Neuronal stem cell (in vitro differentiated cells): ENCODE data around the gene RAB13.

Experiments
- DNase-seq: peaks from one replicate; pipeline ENCODE4 v3.0.0-alpha.2; 2013; ENCODE audit warnings: low spot score
- H2AFZ ChIP-seq: one replicate; pipeline ENCODE4 v1.6.1; 2013; ENCODE audit warnings: mild to moderate bottlenecking, low read length, inconsistent platforms
- H2AK5ac ChIP-seq: 2 replicates; pipeline ENCODE4 v1.6.1; 2013; ENCODE audit warnings: low read depth, mild to moderate bottlenecking, inconsistent platforms, low read length, moderate library complexity, mixed read lengths
- H2BK120ac ChIP-seq: 2 replicates; pipeline ENCODE4 v1.6.1; 2013; ENCODE audit warnings: low read depth, mild to moderate bottlenecking, inconsistent platforms, low read length, moderate library complexity, mixed read lengths
- H2BK12ac ChIP-seq: one replicate; pipeline ENCODE4 v1.6.1; 2013; ENCODE audit warnings: low read length, inconsistent platforms
- H2BK15ac ChIP-seq: 2 replicates; pipeline ENCODE4 v1.6.1; 2013; ENCODE audit warnings: mild to moderate bottlenecking, low read length, inconsistent platforms, mixed read lengths
- H2BK5ac ChIP-seq: one replicate; pipeline ENCODE4 v1.6.1; 2013; ENCODE audit warnings: inconsistent platforms, mild to moderate bottlenecking, low read length, moderate library complexity
- H3K14ac ChIP-seq: one replicate; pipeline ENCODE4 v1.6.1; 2013; ENCODE audit warnings: low read length, inconsistent platforms
- H3K18ac ChIP-seq: 2 replicates; pipeline ENCODE4 v1.6.1; 2013; ENCODE audit warnings: low read length, inconsistent platforms
- H3K23ac ChIP-seq: 2 replicates; pipeline ENCODE4 v1.6.1; 2013; ENCODE audit warnings: low read depth, mild to moderate bottlenecking, mixed read lengths, low read length, inconsistent platforms; ENCODE audit not compliant: poor library complexity
- H3K27ac ChIP-seq: replicated peaks from 3 replicates; pipeline ENCODE4 v1.5.1; 2013; ENCODE audit warnings: low read length, inconsistent platforms
- H3K27me3 ChIP-seq, 3 experiments: 2 replicates each; pipeline ENCODE4 v1.6.1; 2013; ENCODE audit warnings: low read length in 3 of 3, mild to moderate bottlenecking in 2 of 3, inconsistent platforms in 1 of 3, low read depth in 1 of 3, mixed read lengths in 1 of 3, moderate library complexity in 1 of 3; ENCODE audit not compliant: control insufficient read depth in 3 of 3, insufficient read depth in 3 of 3
- H3K36me3 ChIP-seq, 2 donors: replicated peaks in 1 of 2; 2 replicates each; pipeline ENCODE4 v1.6.1; 2013; ENCODE audit warnings: low read length in 2 of 2; ENCODE audit not compliant: control insufficient read depth in 2 of 2, insufficient read depth in 2 of 2
- H3K4ac ChIP-seq: 2 replicates; pipeline ENCODE4 v1.6.1; 2013; ENCODE audit warnings: inconsistent platforms, mild to moderate bottlenecking, low read length, moderate library complexity
- H3K4me1 ChIP-seq, 2 donors: 1 replicate in 1 of 2; 2 replicates in 1 of 2; pipeline ENCODE4 v1.6.1; 2013; ENCODE audit warnings: low read length in 2 of 2, low read depth in 1 of 2; ENCODE audit not compliant: control insufficient read depth in 2 of 2, insufficient read depth in 1 of 2
- H3K4me2 ChIP-seq: one replicate; pipeline ENCODE4 v1.6.1; 2013; ENCODE audit warnings: mild to moderate bottlenecking, low read length, inconsistent platforms; ENCODE audit not compliant: insufficient read depth, poor library complexity, severe bottlenecking
- H3K4me3 ChIP-seq, 2 donors: 2 replicates each; pipeline ENCODE4 v1.5.1; 2013; ENCODE audit warnings: low read length in 2 of 2, mild to moderate bottlenecking in 2 of 2, inconsistent platforms in 1 of 2, moderate library complexity in 1 of 2
- H3K79me1 ChIP-seq: one replicate; pipeline ENCODE4 v1.6.1; 2013; ENCODE audit warnings: low read depth, mild to moderate bottlenecking, inconsistent platforms, low read length, moderate library complexity
- H3K9ac ChIP-seq: one replicate; pipeline ENCODE4 v1.6.1; 2013; ENCODE audit warnings: mild to moderate bottlenecking, low read depth, low read length, inconsistent platforms; ENCODE audit not compliant: poor library complexity
- H3K9me3 ChIP-seq, 2 donors: replicated peaks in 1 of 2; 2 replicates each; pipeline versions ENCODE3 to v1.6.1; 2013; ENCODE audit warnings: low read length in 2 of 2, mild to moderate bottlenecking in 2 of 2, inconsistent platforms in 1 of 2, low read depth in 1 of 2, mixed read lengths in 1 of 2, moderate library complexity in 1 of 2; ENCODE audit not compliant: control insufficient read depth in 2 of 2, insufficient read depth in 1 of 2
- H4K8ac ChIP-seq: one replicate; pipeline ENCODE4 v1.6.1; 2013; ENCODE audit warnings: low read depth, mild to moderate bottlenecking, inconsistent platforms, low read length, moderate library complexity
- H4K91ac ChIP-seq: one replicate; pipeline ENCODE4 v1.6.1; 2013; ENCODE audit warnings: low read length, low read depth, mild to moderate bottlenecking, inconsistent platforms; ENCODE audit not compliant: poor library complexity
- WGBS, 2 donors: extraction: QIAGEN DNeasy Blood & Tissue Kit; methylation state at CpG; one replicate each; pipeline ENCODE4 v1.1.7; 2013; ENCODE audit warnings: missing lambda C conversion rate in 2 of 2, mixed read lengths in 1 of 2; ENCODE audit not compliant: insufficient read length in 2 of 2, insufficient replicate concordance in 1 of 2; ENCODE audit errors: extremely low coverage in 2 of 2; 5-methylcytosine and 5-hydroxymethylcytosine counted together

The RAB13 gene

DNA sequence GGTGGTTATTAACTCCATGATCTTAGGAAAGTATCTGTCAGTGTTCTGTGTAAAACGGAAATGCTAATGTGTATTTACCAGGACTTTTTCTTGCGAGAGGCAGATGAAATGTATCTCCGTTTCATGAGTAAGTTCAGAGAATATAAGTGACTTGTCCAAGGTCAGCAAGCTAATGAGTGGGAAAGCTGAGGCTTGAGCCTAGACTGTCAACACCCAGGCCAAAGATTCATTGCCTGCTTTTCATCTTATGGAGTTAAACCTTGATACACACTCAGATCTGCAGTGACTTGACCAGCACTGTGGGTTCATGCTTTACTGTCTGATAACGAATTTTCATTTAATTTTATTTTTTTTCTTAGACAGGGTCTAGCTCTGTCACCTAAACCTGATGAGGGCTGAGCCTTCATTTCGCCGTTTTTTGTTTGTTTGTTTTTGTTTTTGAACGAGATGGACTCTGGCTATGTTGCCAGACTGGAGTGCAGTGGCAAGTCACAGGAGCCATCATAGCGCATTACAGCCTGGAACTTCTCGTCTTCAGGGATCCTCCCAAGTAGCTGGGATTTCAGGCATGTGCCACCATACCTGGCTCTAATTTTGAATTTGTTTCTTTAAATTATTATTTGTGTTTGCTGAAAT is 7.7 kb downstream of the RAB13 start:
- peaks cover 3% of the 10 kb centered on the region for H3K79me1 ChIP-seq
- H3K4ac ChIP-seq, result no peak overlapping the region
- H2BK15ac ChIP-seq, result no peak overlapping the region
- no peaks in the 10 kb centered on the region for H3K9me3 ChIP-seq
- H3K23ac ChIP-seq, result no peak overlapping the region
- H2BK120ac ChIP-seq, result no peak overlapping the region
- DNase-seq, result no peak
- H2AK5ac ChIP-seq, result no peak overlapping the region
- peak overlapping the region; percentile 94 for H2AFZ ChIP-seq
- H3K36me3 ChIP-seq, result peaks cover 20 to 74% of the 10 kb centered on the region in 2 donors
- no peaks in the 10 kb centered on the region for H3K27me3 ChIP-seq
- H2BK12ac ChIP-seq, result no peak overlapping the region
- H3K14ac ChIP-seq, result no peak overlapping the region
- H4K91ac ChIP-seq, result no peak overlapping the region
- H3K27ac ChIP-seq, result no peak overlapping the region
- WGBS, 2 donors, result no CpG with 5 or more reads among the region's 9 CpGs
- no peak overlapping the region for H3K18ac ChIP-seq
- peak overlapping the region in 1 of 2 donors; percentile 94 for H3K4me3 ChIP-seq
- H3K9ac ChIP-seq, result no peak overlapping the region
- no peak overlapping the region for H4K8ac ChIP-seq
- H3K4me2 ChIP-seq, result no peak overlapping the region
- peaks cover 2 to 10% of the 10 kb centered on the region in 2 donors for H3K4me1 ChIP-seq
- H2BK5ac ChIP-seq, result no peak overlapping the region

DNA sequence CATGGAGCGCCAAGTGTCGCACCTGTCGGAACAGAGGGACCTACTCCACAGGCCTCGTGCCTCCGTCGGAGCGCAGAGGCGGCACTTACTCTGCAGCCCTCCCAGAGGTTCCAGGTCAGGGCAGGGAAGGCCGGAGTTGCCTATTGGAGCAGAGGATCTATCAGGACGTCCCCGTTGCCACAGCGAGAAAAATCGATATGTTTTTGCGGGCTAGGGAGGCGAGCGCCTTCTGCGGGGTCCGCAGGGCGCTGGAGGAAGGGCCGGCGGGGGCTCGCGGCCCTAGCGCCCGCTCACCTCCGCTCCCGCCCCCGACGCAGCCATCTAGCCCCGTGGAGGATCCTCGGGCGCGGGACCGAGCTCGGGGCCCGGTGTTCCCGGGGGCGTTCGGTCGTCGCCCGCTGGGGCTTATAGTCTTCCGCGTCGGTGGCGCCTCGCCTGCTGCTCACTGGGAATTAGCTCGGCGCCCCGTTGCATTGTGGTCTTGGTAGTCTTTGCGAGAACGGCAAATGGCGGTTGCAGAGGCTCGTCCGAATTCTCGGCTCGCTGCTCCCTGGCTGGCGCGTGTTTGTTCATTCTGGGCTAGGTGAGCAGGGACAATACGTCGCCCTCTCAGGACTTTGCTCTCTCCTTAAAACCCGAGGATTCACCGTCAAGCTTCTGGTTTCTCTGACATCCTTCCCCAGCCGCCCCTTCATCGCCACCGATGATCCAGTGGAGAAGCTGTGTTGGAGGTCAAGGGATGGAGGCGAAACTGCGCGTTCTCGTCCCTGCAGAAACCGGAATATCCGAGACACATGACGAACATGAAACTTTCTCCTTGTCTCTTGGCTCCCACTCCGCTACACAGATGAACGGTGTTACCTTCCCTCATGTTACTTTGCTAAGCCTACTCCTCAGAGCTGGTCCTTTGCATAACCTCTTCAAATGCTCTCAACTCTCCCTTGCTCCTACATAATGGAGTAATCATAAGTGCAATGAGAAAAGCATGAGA is 8.6 kb downstream of the RAB13 start, which contains the start of gene JTB:
Gene JTB, minus strand, starts transcription at position 425 of the 991 bp plus-strand sequence. Its CDS starts 422 bp downstream, at position 3.
- Histone ChIP-seq H3K4me3 (peak within 1 kb of the TSS; percentile 94 to 98), H3K4me2 (peak within 1 kb of the TSS; percentile 92), H3K27ac (peak within 1 kb of the TSS; percentile 52), H2AFZ (peak within 1 kb of the TSS; percentile 94), H3K9ac (peak within 1 kb of the TSS; percentile 90), H2BK12ac (no peak within 1 kb of the TSS), H3K23ac (peak within 1 kb of the TSS; percentile 14), H2AK5ac (no peak within 1 kb of the TSS), H3K18ac (peak within 1 kb of the TSS; percentile 88), H2BK15ac (no peak within 1 kb of the TSS), H3K4ac (no peak within 1 kb of the TSS), H3K9me3 (no peaks in the 10 kb centered on the region), H3K4me1 (peaks cover 2 to 10% of the 10 kb centered on the region in 2 donors), H3K14ac (peak within 1 kb of the TSS; percentile 28), H3K36me3 (peaks cover 20 to 74% of the 10 kb centered on the region in 2 donors), H3K79me1 (peaks cover 3% of the 10 kb centered on the region), H2BK120ac (no peak within 1 kb of the TSS), H3K27me3 (no peaks in the 10 kb centered on the region), H2BK5ac (peak within 1 kb of the TSS; percentile 57), H4K91ac (no peak within 1 kb of the TSS), H4K8ac (no peak within 1 kb of the TSS)
- peak; percentile 82 for DNase-seq
- WGBS, 2 donors, result no CpG with 5 or more reads among the region's 75 CpGs

DNA sequence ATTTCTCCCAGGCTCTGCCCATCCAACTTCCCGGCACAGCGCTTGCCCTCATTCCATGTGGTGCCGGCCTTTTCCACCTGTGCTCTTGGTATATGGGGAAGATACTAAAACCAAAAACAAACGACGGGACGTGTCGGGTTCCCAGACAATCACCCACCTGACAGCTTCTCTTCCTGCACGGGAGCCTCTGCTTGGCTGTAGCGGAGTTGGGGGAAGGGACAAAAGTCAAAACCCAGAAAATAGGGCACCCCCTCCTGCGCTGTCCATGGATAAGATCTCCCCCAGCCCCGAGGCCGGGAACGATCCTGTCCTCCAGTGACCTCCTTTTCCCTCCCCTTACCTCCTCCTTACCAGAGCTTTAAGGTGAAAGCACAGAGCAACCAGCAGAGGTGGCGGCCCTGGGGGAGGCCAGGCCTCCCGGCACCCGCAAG is 9.3 kb downstream of the RAB13 start:
- WGBS, 2 donors, result no CpG with 5 or more reads among the region's 16 CpGs
- Histone ChIP-seq H3K23ac (no peak overlapping the region), H2BK5ac (peak overlapping the region; percentile 57), H2BK15ac (no peak overlapping the region), H3K4me3 (peak overlapping the region; percentile 94 to 98), H3K4me2 (peak overlapping the region; percentile 92), H2AFZ (peak overlapping the region; percentile 94), H3K36me3 (peaks cover 16 to 72% of the 10 kb centered on the region in 2 donors), H3K14ac (peak overlapping the region; percentile 28), H3K27me3 (no peaks in the 10 kb centered on the region), H4K91ac (no peak overlapping the region), H3K9ac (peak overlapping the region; percentile 90), H2BK120ac (no peak overlapping the region), H2AK5ac (no peak overlapping the region), H3K4ac (no peak overlapping the region), H3K79me1 (peaks cover 3% of the 10 kb centered on the region), H3K9me3 (no peaks in the 10 kb centered on the region), H3K27ac (peak overlapping the region; percentile 52), H2BK12ac (no peak overlapping the region), H3K18ac (peak overlapping the region; percentile 88), H4K8ac (no peak overlapping the region), H3K4me1 (peaks cover 2 to 10% of the 10 kb centered on the region in 2 donors)
- DNase-seq, result no peak

DNA sequence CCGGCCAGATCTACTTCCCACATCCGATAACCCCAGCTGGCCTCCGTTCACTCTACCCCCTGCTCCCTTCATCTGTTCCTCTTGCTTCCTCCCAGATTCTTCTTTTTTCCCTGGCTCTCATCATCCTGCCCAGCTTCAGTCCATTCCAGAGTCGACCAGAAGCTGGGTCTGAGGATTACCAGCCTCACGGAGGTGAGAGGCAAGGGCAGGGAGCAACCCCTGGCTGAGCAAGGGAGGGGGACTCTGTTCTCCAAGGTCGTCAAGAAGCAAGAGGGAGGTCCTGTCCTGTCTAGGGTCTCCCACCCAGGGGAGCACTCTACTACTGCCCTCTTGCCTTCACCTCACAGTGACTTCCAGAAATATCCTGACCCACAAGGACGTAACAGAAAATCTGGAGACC is 12.6 kb downstream of the RAB13 start:
- no peaks in the 10 kb centered on the region for H3K27me3 ChIP-seq
- H2BK120ac ChIP-seq, result no peak overlapping the region
- H3K4me1 ChIP-seq, result peaks cover 3 to 14% of the 10 kb centered on the region in 2 donors
- WGBS, 2 donors, result 100% methylated on average over 2 of the region's 7 CpGs; no CpG with 5 or more reads in 1 of the 2 donors
- no peak overlapping the region for H3K14ac ChIP-seq
- no peak overlapping the region for H4K8ac ChIP-seq
- peaks cover 16 to 55% of the 10 kb centered on the region in 2 donors for H3K36me3 ChIP-seq
- no peak overlapping the region for H3K4me3 ChIP-seq
- H3K4me2 ChIP-seq, result no peak overlapping the region
- no peak for DNase-seq
- no peak overlapping the region for H2AFZ ChIP-seq
- H3K9ac ChIP-seq, result no peak overlapping the region
- no peak overlapping the region for H3K27ac ChIP-seq
- H2AK5ac ChIP-seq, result no peak overlapping the region
- no peaks in the 10 kb centered on the region for H3K9me3 ChIP-seq
- no peak overlapping the region for H2BK12ac ChIP-seq
- no peak overlapping the region for H3K18ac ChIP-seq
- no peak overlapping the region for H2BK15ac ChIP-seq
- H3K79me1 ChIP-seq, result peaks cover 3% of the 10 kb centered on the region
- no peak overlapping the region for H3K4ac ChIP-seq
- H3K23ac ChIP-seq, result no peak overlapping the region
- no peak overlapping the region for H2BK5ac ChIP-seq
- H4K91ac ChIP-seq, result no peak overlapping the region
